K562 (cell line): ENCODE measurements around the gene ABCA1. TPM values are rescaled to one million over a fixed set of nuclear protein-coding genes. Genes with fewer than 3 reads are reported as not detected.
A peak's percentile ranks its signal among the peaks of the same experiment; 100 is the strongest.

Source experiments
- CCNT2 ChIP-seq: IDR thresholded peaks from 2 replicates; pipeline ENCODE4 v1.6.1; 2011; ENCODE audit warnings: borderline replicate concordance, low read depth, mild to moderate bottlenecking, moderate library complexity, mixed read lengths, low read length; ENCODE audit not compliant: insufficient read length; ENCODE audit errors: extremely low read depth
- MCM2 ChIP-seq: fragments of 450-650 bp; IDR thresholded peaks from 2 replicates; pipeline ENCODE4 v1.6.1; 2017; ENCODE audit warnings: low read depth, mild to moderate bottlenecking
- MCM5 ChIP-seq: fragments of 450-650 bp; IDR thresholded peaks from 2 replicates; pipeline ENCODE4 v1.6.1; 2016; ENCODE audit warnings: low read depth
- PRPF4 ChIP-seq: fragments of 200-400 bp; formaldehyde crosslinking; IDR thresholded peaks from one replicate; pipeline ENCODE4 v1.6.1; 2017; ENCODE audit warnings: low read length, low read depth, mild to moderate bottlenecking; ENCODE audit not compliant: insufficient read depth, poor library complexity, severe bottlenecking
- PTRF ChIP-seq: fragments of 450-650 bp; IDR thresholded peaks from 2 replicates; pipeline ENCODE4 v1.6.1; 2016; ENCODE audit warnings: mild to moderate bottlenecking, missing genetic modification characterization, missing compliant biosample characterization
- RBM34 ChIP-seq: fragments of 200-400 bp; formaldehyde crosslinking; IDR thresholded peaks from 2 replicates; pipeline ENCODE4 v1.6.1; 2018; ENCODE audit warnings: low read length, borderline replicate concordance; ENCODE audit not compliant: insufficient read depth
- SAFB ChIP-seq: fragments of 200-400 bp; formaldehyde crosslinking; IDR thresholded peaks from 2 replicates; pipeline ENCODE4 v1.6.1; 2017; ENCODE audit warnings: low read depth, low read length, borderline replicate concordance
- polyA plus RNA-seq, 8 experiments: library from polyadenylated mRNA; depleted of rRNA in 4 of 8; stranded (reverse) in 5 of 8; unstranded in 3 of 8; fragments of >200 nt; fragmentation: Nextera tagmentation in 2 of 8; fragmentation: Illumina TruSeq in 1 of 8; extraction: Ambion mirVana in 2 of 8; extraction: Trizol in 1 of 8; gene quantifications; 2 replicates each; pipeline versions ENCODE4 v1.2.1 to v1.2.3, GENCODE V29; 2011 to 2014; ENCODE audit warnings: inconsistent platforms in 1 of 8, missing spikeins in 1 of 8
- total RNA-seq, 7 experiments: library from RNA; depleted of rRNA in 6 of 7; stranded (reverse); fragments of >200 nt in 6 of 7; fragmentation: Illumina TruSeq in 2 of 7; extraction: Trizol in 2 of 7; gene quantifications; 2 replicates each; pipeline versions ENCODE4 v1.2.1 to v1.2.3, GENCODE V29; 2011 to 2021; ENCODE audit warnings: low replicate concordance in 1 of 7
- TF ChIP-seq, protein P1 (sequence below): sonication (generic); formaldehyde crosslinking; IDR thresholded peaks from 2 replicates; pipeline ENCODE4 v1.9.0; 2022; ENCODE audit warnings: mild to moderate bottlenecking, missing genetic modification reagents
- TF ChIP-seq, protein P2 (sequence below): sonication (generic); formaldehyde crosslinking; IDR thresholded peaks from 2 replicates; pipeline ENCODE4 v1.8.0; 2022; ENCODE audit warnings: mild to moderate bottlenecking, missing genetic modification reagents
- TF ChIP-seq, protein P3 (sequence below), 2 experiments: IDR thresholded peaks; 2 replicates each; pipeline ENCODE4 v1.6.1; 2011; ENCODE audit warnings: borderline replicate concordance in 1 of 2, control low read depth in 1 of 2, low read depth in 1 of 2, low read length in 1 of 2, mild to moderate bottlenecking in 1 of 2, mixed read lengths in 1 of 2, moderate library complexity in 1 of 2; ENCODE audit not compliant: insufficient read depth in 1 of 2, insufficient read length in 1 of 2, poor library complexity in 1 of 2, severe bottlenecking in 1 of 2; ENCODE audit errors: extremely low read depth in 1 of 2
- TF ChIP-seq, protein P4 (sequence below): sonication (generic); formaldehyde crosslinking; IDR thresholded peaks from 2 replicates; pipeline ENCODE4 v1.8.0; 2023; ENCODE audit warnings: mild to moderate bottlenecking, missing genetic modification reagents

Gene ABCA1
- total and polyA plus RNA-seq, 9 of the 15 experiments (the other 6 are each of a cell fraction or from before 2014, with no cell fraction given) = under 0.01 to 0.18 (median 0.02) TPM; not detected in 5

DNA sequence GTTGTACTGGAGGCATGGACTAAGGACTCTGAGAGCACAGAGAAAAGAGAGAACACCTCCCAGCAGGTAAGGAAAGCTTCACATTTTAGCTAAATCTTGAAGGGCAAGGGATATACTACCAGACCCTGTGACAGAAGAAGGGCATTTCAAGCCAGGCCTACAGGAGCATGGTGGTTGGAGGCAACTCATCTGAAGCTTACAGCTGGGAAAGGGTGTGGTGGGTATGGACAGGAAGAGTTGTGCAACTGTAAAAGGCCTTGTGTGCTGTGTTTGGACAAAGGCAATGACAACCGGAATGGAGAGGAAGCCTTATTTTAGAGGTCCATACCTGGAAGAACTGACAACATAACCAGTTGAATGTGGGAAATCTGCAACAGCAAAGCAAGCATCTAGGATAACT, 132.9 kb downstream of the ABCA1 start (continued):
- no peak for TF ChIP-seq MCM5
- no peak for TF ChIP-seq CCNT2
- TF ChIP-seq SAFB = no peak
- TF ChIP-seq, protein P1, sequence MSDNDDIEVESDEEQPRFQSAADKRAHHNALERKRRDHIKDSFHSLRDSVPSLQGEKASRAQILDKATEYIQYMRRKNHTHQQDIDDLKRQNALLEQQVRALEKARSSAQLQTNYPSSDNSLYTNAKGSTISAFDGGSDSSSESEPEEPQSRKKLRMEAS = 0 out of 2 replicates have a peak, but pooled peaks have one; percentile 25
- no peak for TF ChIP-seq RBM34
- TF ChIP-seq PRPF4 = no peak
- TF ChIP-seq, protein P2, sequence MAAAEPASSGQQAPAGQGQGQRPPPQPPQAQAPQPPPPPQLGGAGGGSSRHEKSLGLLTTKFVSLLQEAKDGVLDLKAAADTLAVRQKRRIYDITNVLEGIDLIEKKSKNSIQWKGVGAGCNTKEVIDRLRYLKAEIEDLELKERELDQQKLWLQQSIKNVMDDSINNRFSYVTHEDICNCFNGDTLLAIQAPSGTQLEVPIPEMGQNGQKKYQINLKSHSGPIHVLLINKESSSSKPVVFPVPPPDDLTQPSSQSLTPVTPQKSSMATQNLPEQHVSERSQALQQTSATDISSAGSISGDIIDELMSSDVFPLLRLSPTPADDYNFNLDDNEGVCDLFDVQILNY = no peak
- TF ChIP-seq PTRF = no peak
- TF ChIP-seq, protein P3, sequence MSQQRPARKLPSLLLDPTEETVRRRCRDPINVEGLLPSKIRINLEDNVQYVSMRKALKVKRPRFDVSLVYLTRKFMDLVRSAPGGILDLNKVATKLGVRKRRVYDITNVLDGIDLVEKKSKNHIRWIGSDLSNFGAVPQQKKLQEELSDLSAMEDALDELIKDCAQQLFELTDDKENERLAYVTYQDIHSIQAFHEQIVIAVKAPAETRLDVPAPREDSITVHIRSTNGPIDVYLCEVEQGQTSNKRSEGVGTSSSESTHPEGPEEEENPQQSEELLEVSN (IDR thresholded peaks at IDR 0.05; ENCODE audit: borderline replicate concordance in 1 of 2, extremely low read depth in 1 of 2, insufficient read depth in 1 of 2, insufficient read length in 1 of 2, low read depth in 1 of 2, low read length in 1 of 2, poor library complexity in 1 of 2, severe bottlenecking in 1 of 2) = no peak
- TF ChIP-seq, protein P4, sequence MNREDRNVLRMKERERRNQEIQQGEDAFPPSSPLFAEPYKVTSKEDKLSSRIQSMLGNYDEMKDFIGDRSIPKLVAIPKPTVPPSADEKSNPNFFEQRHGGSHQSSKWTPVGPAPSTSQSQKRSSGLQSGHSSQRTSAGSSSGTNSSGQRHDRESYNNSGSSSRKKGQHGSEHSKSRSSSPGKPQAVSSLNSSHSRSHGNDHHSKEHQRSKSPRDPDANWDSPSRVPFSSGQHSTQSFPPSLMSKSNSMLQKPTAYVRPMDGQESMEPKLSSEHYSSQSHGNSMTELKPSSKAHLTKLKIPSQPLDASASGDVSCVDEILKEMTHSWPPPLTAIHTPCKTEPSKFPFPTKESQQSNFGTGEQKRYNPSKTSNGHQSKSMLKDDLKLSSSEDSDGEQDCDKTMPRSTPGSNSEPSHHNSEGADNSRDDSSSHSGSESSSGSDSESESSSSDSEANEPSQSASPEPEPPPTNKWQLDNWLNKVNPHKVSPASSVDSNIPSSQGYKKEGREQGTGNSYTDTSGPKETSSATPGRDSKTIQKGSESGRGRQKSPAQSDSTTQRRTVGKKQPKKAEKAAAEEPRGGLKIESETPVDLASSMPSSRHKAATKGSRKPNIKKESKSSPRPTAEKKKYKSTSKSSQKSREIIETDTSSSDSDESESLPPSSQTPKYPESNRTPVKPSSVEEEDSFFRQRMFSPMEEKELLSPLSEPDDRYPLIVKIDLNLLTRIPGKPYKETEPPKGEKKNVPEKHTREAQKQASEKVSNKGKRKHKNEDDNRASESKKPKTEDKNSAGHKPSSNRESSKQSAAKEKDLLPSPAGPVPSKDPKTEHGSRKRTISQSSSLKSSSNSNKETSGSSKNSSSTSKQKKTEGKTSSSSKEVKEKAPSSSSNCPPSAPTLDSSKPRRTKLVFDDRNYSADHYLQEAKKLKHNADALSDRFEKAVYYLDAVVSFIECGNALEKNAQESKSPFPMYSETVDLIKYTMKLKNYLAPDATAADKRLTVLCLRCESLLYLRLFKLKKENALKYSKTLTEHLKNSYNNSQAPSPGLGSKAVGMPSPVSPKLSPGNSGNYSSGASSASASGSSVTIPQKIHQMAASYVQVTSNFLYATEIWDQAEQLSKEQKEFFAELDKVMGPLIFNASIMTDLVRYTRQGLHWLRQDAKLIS (CRISPR knock-in tag) = no peak
- TF ChIP-seq MCM2 = no peak
